HCT116 (cell line): Measurements from ENCODE around the gene CGAS.

Source experiments
- CTCF ChIP-seq, 3 experiments: fragments of 200-600 bp in 1 of 3; sonication (generic) in 1 of 3; IDR thresholded peaks in 2 of 3; conservative IDR thresholded peaks in 1 of 3; 2 replicates each; pipeline ENCODE4 v1.5.1; 2012 to 2017; ENCODE audit warnings: low read depth in 2 of 3, low read length in 2 of 3, antibody characterized with exemption in 1 of 3, borderline replicate concordance in 1 of 3, control low read depth in 1 of 3, mild to moderate bottlenecking in 1 of 3, mixed read lengths in 1 of 3, mixed run types in 1 of 3, moderate library complexity in 1 of 3; ENCODE audit not compliant: insufficient read depth in 1 of 3
- EZH2phosphoT487 ChIP-seq: fragments of 200-600 bp; IDR thresholded peaks from 2 replicates; pipeline ENCODE4 v1.6.1; 2018; ENCODE audit warnings: antibody characterized with exemption, borderline replicate concordance
- JUND ChIP-seq: IDR thresholded peaks from 2 replicates; pipeline ENCODE4 v1.6.1; 2012
- POLR2A ChIP-seq: IDR thresholded peaks from 2 replicates; pipeline ENCODE4 v1.7.0; 2011; ENCODE audit warnings: borderline replicate concordance; ENCODE audit not compliant: insufficient read depth, insufficient read length; ENCODE audit errors: extremely low read depth
- REST ChIP-seq: IDR thresholded peaks from 2 replicates; pipeline ENCODE4 v1.6.1; 2012; ENCODE audit warnings: low read depth
- SRF ChIP-seq: IDR thresholded peaks from 2 replicates; pipeline ENCODE4 v1.6.1; 2012; ENCODE audit warnings: low read depth
- ZBTB33 ChIP-seq: IDR thresholded peaks from 2 replicates; pipeline ENCODE4 v1.6.1; 2011; ENCODE audit warnings: mild to moderate bottlenecking, low read length, moderate library complexity; ENCODE audit not compliant: insufficient replicate concordance; ENCODE audit errors: extremely low read depth
- ZNF274 ChIP-seq: fragments of 200-500 bp; sonication (Bioruptor generic); IDR thresholded peaks from 2 replicates; pipeline ENCODE4 v1.6.1; 2014; ENCODE audit warnings: mild to moderate bottlenecking, low read depth, low read length, inconsistent platforms

GRCh38 chr6:73375216-73375615 is 76.9 kb downstream of the CGAS start:
- TF ChIP-seq CTCF (IDR thresholded peaks at IDR 0.05 in 2 of 3, conservative IDR thresholded peaks at IDR 0.05 in 1 of 3; ENCODE audit: borderline replicate concordance in 1 of 3, insufficient read depth in 1 of 3, low read depth in 2 of 3, low read length in 2 of 3) (no peak), JUND (no peak), REST (no peak), POLR2A (no peak), ZBTB33 (no peak), SRF (no peak), ZNF274 (no peak), EZH2phosphoT487 (no peak)
